ENCODE results near the gene BNIP5.

Gene BNIP5

DNA sequence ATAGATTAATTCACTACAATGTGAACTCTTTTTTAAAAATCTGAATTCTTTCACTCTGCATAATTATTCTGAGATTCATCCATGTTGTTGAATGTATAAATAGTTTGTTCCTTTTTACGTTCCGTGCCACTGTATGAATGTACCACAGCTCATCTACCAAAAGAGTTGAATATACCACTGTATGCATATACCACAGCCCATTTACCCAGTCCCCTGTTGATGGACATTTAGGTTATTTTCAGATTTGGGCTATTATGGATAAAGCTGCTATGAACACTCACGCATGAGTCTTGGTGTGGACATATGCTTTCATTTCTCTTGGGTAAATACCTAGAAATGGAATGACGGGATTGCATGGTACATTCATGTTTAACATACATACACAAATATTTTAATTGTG lies 38.7 kb downstream of the BNIP5 start:
- DNase-seq (ENCODE audit: low read depth), result no peak
- H3K4me3 ChIP-seq (ENCODE audit: low read depth, low read length), result no peak overlapping the region
- TF ChIP-seq, protein P1, sequence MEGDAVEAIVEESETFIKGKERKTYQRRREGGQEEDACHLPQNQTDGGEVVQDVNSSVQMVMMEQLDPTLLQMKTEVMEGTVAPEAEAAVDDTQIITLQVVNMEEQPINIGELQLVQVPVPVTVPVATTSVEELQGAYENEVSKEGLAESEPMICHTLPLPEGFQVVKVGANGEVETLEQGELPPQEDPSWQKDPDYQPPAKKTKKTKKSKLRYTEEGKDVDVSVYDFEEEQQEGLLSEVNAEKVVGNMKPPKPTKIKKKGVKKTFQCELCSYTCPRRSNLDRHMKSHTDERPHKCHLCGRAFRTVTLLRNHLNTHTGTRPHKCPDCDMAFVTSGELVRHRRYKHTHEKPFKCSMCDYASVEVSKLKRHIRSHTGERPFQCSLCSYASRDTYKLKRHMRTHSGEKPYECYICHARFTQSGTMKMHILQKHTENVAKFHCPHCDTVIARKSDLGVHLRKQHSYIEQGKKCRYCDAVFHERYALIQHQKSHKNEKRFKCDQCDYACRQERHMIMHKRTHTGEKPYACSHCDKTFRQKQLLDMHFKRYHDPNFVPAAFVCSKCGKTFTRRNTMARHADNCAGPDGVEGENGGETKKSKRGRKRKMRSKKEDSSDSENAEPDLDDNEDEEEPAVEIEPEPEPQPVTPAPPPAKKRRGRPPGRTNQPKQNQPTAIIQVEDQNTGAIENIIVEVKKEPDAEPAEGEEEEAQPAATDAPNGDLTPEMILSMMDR (conservative IDR thresholded peaks at IDR 0.05; ENCODE audit: low read depth, low read length), result no peak

DNA sequence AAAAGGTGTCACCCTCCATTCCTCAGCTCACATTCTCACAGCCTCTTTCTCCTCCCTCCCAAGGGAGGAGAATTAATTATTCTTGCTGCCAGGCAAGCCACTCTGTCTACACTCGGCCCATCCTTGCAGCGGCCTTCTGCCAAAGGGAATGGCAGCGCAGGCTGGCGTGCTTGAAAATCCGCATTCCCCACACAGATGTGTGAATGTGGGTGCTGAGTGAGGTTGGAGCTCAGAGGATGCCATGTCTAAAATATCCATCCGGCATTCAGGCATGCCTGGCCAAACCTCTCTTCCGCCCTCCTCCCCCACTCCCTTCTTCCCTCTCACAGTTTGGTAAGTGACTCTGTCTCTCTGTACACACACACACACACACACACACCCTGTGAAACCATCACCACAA lies 39.2 kb downstream of the BNIP5 start:
- DNase-seq (ENCODE audit: low read depth), result no peak
- TF ChIP-seq, protein P1 (conservative IDR thresholded peaks at IDR 0.05; ENCODE audit: low read depth, low read length), result no peak
- no peak overlapping the region for H3K4me3 ChIP-seq (ENCODE audit: low read depth, low read length)

DNA sequence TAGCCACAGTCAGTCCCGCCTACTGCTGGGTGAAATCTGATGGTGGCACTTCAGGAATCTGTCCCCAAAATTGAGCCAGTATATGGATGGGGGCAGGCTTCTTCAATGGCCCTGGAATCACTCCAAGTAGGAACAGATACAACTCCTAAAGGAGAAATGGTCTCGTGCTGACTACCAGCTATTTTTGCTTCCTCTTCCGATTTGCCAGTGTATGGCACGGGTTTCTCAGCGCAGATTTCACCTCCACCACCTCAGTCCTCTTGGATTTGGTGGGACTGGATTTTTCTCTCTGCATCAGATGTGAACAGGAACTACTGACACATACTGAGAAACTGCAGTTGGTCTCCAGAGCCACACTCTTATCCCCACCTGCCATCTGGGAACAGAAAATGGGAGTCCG lies 39.6 kb downstream of the BNIP5 start:
- TF ChIP-seq, protein P1 (conservative IDR thresholded peaks at IDR 0.05; ENCODE audit: low read depth, low read length), result no peak
- DNase-seq (ENCODE audit: low read depth), result no peak
- H3K4me3 ChIP-seq (ENCODE audit: low read depth, low read length), result no peak overlapping the region

DNA sequence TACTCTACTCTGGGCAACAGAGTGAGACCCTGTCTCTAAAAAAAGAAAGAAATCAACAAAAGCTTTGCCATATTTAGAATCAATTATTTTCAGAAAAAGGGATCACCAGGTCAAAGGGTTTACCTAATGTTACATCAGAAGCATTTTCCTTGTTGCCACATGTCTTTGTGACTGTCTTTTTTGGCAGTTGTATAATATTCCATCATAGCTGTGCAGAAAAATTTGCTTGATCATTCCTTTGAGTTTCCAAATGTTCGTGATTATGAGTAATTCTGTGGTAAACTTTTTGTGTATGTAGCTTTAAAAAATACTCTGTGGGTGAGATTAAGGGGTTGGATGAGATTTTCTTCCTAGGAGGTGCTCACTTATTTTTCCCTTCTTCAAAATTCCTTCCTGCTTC lies 40.4 kb downstream of the BNIP5 start:
- DNase-seq (ENCODE audit: low read depth), result no peak
- TF ChIP-seq, protein P1 (conservative IDR thresholded peaks at IDR 0.05; ENCODE audit: low read depth, low read length), result no peak
- no peak overlapping the region for H3K4me3 ChIP-seq (ENCODE audit: low read depth, low read length)

DNA sequence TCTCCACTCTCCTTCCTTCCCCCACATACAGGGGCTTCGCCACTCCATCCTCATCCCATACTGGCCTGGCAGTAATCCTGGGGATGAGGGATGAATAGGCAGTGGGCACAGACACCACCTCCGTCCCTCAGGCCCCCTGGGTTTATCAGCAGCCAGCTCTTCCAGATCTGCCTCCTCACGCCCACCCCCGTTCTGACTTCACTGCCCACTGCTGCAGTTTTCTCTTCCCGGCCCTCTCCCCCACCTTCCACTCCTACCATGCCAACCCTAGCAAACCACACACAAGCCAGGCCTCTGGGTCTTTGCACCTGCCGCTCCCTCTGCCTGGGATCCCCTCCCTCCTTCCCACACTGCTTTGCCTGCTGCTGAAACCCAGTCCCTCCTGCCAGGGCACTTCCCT lies 44.5 kb downstream of the BNIP5 start:
- TF ChIP-seq, protein P1 (conservative IDR thresholded peaks at IDR 0.05; ENCODE audit: low read depth, low read length), result no peak
- DNase-seq (ENCODE audit: low read depth), result no peak
- H3K4me3 ChIP-seq (ENCODE audit: low read depth, low read length), result no peak overlapping the region

DNA sequence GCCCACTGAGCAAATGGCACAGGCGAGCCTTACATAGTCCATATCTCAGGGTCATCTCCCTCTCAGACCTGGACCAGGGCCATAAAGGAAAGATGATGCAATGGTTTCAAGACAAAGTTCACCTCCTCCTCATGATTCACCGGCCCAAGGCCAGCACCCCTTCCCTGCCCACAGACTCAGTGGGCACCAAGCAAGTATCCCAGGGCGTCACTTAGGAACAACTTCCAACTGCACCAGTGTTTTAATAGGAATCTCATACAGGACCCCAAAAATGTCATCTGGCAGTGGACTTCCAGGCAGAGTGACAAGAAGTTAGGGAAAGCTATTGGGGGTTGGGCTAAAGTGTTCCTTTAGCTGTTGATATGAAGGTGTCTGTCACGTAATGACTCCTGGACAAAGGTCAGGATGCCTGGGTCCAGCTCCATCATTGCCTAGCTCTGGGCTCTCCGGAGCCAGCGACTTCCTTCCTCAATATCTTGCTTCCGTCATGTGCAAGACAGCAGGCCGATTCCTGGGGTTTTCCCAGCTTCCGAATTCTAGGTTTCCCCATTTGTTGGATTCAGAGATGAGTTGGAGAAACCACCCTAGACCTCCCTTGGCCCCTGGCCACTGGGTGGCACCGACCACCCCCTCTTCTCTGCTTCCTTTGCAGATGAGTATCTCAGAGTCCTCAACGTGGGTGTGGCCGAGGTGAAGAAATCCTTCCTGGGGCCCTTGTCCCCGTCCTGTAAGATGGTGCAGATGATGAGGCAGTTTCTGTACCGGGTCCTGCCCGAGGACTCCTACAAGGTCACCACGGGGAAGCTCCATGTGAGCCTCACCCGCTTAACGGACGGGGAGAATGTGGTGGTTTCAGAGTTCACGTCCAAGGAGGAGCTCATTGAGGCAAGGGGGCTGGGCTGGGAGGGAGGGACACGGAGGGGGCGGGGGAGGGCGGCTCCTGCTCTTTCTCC lies 45.7 kb downstream of the BNIP5 start:
- TF ChIP-seq, protein P1 (conservative IDR thresholded peaks at IDR 0.05; ENCODE audit: low read depth, low read length), result no peak
- peak; percentile 53 for DNase-seq (ENCODE audit: low read depth)
- no peak overlapping the region for H3K4me3 ChIP-seq (ENCODE audit: low read depth, low read length)

Measured in choroid plexus epithelial cell (primary cell).